Karpas-422 (cell line): ENCODE data around the gene HOXB3. TPM values are rescaled to one million over a fixed set of nuclear protein-coding genes. Genes with fewer than 3 reads are reported as not detected.

ENCODE experiments used
- DNase-seq: peaks from one replicate; pipeline ENCODE4 v3.0.0-alpha.2; 2015
- H2AFZ ChIP-seq: fragments of 200-600 bp; sonication (generic); 2 replicates; pipeline ENCODE4 v1.6.1; 2014; ENCODE audit warnings: antibody characterized with exemption, low read length, mixed read lengths
- H3K27ac ChIP-seq: fragments of 200-600 bp; sonication (generic); 2 replicates; pipeline ENCODE4 v1.5.1; 2014; ENCODE audit warnings: mild to moderate bottlenecking, low read length, moderate library complexity
- H3K27me3 ChIP-seq: fragments of 200-600 bp; sonication (generic); 2 replicates; pipeline ENCODE4 v1.6.1; 2014; ENCODE audit warnings: low read length, mixed read lengths
- H3K36me3 ChIP-seq: fragments of 200-600 bp; sonication (generic); 2 replicates; pipeline ENCODE4 v1.6.1; 2014; ENCODE audit warnings: low read length, mixed read lengths; ENCODE audit not compliant: insufficient read depth
- H3K4me1 ChIP-seq: fragments of 200-600 bp; sonication (generic); 2 replicates; pipeline ENCODE4 v1.6.1; 2014; ENCODE audit warnings: mild to moderate bottlenecking, low read length, mixed read lengths
- H3K4me2 ChIP-seq: fragments of 200-600 bp; sonication (generic); 2 replicates; pipeline ENCODE4 v1.6.1; 2014; ENCODE audit warnings: low read length, low read depth, mild to moderate bottlenecking; ENCODE audit not compliant: poor library complexity, severe bottlenecking
- H3K4me3 ChIP-seq: fragments of 200-600 bp; sonication (generic); 2 replicates; pipeline ENCODE4 v1.5.1; 2014; ENCODE audit warnings: mild to moderate bottlenecking, antibody characterized with exemption, low read length, mixed read lengths
- H3K79me2 ChIP-seq: fragments of 200-600 bp; sonication (generic); 2 replicates; pipeline ENCODE4 v1.6.1; 2014; ENCODE audit warnings: mild to moderate bottlenecking, low read length, mixed read lengths
- H3K9ac ChIP-seq: fragments of 200-600 bp; sonication (generic); 2 replicates; pipeline ENCODE4 v1.6.0; 2014; ENCODE audit warnings: low read length
- H3K9me2 ChIP-seq: fragments of 200-600 bp; sonication (generic), shearing (Covaris generic); replicated peaks from 2 replicates; pipeline ENCODE4 v1.6.0; 2014; ENCODE audit warnings: mild to moderate bottlenecking, low read length, moderate library complexity; ENCODE audit not compliant: insufficient read depth
- H3K9me3 ChIP-seq: fragments of 300-700, 200-600 bp; sonication (generic); 2 replicates; pipeline ENCODE4 v1.6.1; 2014; ENCODE audit warnings: low read length, mixed read lengths
- H4K20me1 ChIP-seq: fragments of 200-600 bp; sonication (generic); 2 replicates; pipeline ENCODE4 v1.6.1; 2014; ENCODE audit warnings: mild to moderate bottlenecking, antibody characterized with exemption, low read length, low read depth; ENCODE audit not compliant: insufficient read depth
- total RNA-seq: library from RNA; depleted of rRNA; stranded (reverse); fragments of >200 nt; shearing (Covaris generic); gene quantifications from 2 replicates; pipeline ENCODE4 v1.2.3, GENCODE V29; 2014; ENCODE audit warnings: low replicate concordance

Gene HOXB3
- total RNA-seq, 1 experiment from 2014 or later: 0.97 TPM

- Histone ChIP-seq H3K4me1 (no peaks in the 10 kb centered on the region), H2AFZ (no peak overlapping the region), H3K27ac (no peak overlapping the region), H3K4me3 (no peak overlapping the region), H3K36me3 (no peaks in the 10 kb centered on the region), H3K9me3 (no peaks in the 10 kb centered on the region), H3K9me2 (no peaks in the 10 kb centered on the region), H4K20me1 (no peaks in the 10 kb centered on the region), H3K4me2 (no peak overlapping the region), H3K9ac (no peak overlapping the region), H3K27me3 (no peaks in the 10 kb centered on the region), H3K79me2 (no peaks in the 10 kb centered on the region)
- no peak for DNase-seq
Observed at GRCh38 chr17:48566717-48567116, 23.3 kb downstream of the HOXB3 start.

GRCh38 chr17:48565925-48566710 is 23.9 kb downstream of the HOXB3 start:
- H3K27me3 ChIP-seq: no peaks in the 10 kb centered on the region
- H3K9me2 ChIP-seq: no peaks in the 10 kb centered on the region
- no peak overlapping the region for H3K27ac ChIP-seq
- DNase-seq: no peak
- no peaks in the 10 kb centered on the region for H3K4me1 ChIP-seq
- no peaks in the 10 kb centered on the region for H3K79me2 ChIP-seq
- no peaks in the 10 kb centered on the region for H4K20me1 ChIP-seq
- no peak overlapping the region for H3K4me2 ChIP-seq
- H3K4me3 ChIP-seq: no peak overlapping the region
- H2AFZ ChIP-seq: no peak overlapping the region
- H3K9ac ChIP-seq: no peak overlapping the region
- no peaks in the 10 kb centered on the region for H3K9me3 ChIP-seq
- H3K36me3 ChIP-seq: no peaks in the 10 kb centered on the region

GRCh38 chr17:48565022-48565554 is 25.0 kb downstream of the HOXB3 start:
- H4K20me1 ChIP-seq: no peaks in the 10 kb centered on the region
- H3K4me2 ChIP-seq: no peak overlapping the region
- H3K4me3 ChIP-seq: no peak overlapping the region
- H3K9me2 ChIP-seq: no peaks in the 10 kb centered on the region
- H3K4me1 ChIP-seq: no peaks in the 10 kb centered on the region
- no peaks in the 10 kb centered on the region for H3K27me3 ChIP-seq
- no peak for DNase-seq
- no peaks in the 10 kb centered on the region for H3K9me3 ChIP-seq
- no peak overlapping the region for H3K9ac ChIP-seq
- no peaks in the 10 kb centered on the region for H3K36me3 ChIP-seq
- no peaks in the 10 kb centered on the region for H3K79me2 ChIP-seq
- H2AFZ ChIP-seq: no peak overlapping the region
- H3K27ac ChIP-seq: no peak overlapping the region

GRCh38 chr17:48564188-48565021 is 25.6 kb downstream of the HOXB3 start:
- no peak overlapping the region for H3K4me2 ChIP-seq
- H3K79me2 ChIP-seq: no peaks in the 10 kb centered on the region

GRCh38 chr17:48563867-48564187 is 26.2 kb downstream of the HOXB3 start:
- Histone ChIP-seq H3K9ac (no peak overlapping the region), H3K79me2 (no peaks in the 10 kb centered on the region), H3K9me2 (no peaks in the 10 kb centered on the region), H2AFZ (no peak overlapping the region), H3K36me3 (no peaks in the 10 kb centered on the region), H4K20me1 (no peaks in the 10 kb centered on the region), H3K9me3 (no peaks in the 10 kb centered on the region), H3K27me3 (no peaks in the 10 kb centered on the region), H3K27ac (no peak overlapping the region), H3K4me1 (no peaks in the 10 kb centered on the region), H3K4me3 (no peak overlapping the region), H3K4me2 (no peak overlapping the region)
- DNase-seq: no peak

More at GRCh38 chr17:48564188-48565021, 25.6 kb downstream of the HOXB3 start:
- Histone ChIP-seq H4K20me1 (no peaks in the 10 kb centered on the region), H3K9me2 (no peaks in the 10 kb centered on the region), H3K9ac (no peak overlapping the region), H2AFZ (no peak overlapping the region), H3K36me3 (no peaks in the 10 kb centered on the region), H3K9me3 (no peaks in the 10 kb centered on the region), H3K27me3 (no peaks in the 10 kb centered on the region), H3K4me1 (no peaks in the 10 kb centered on the region), H3K4me3 (no peak overlapping the region), H3K27ac (no peak overlapping the region)
- DNase-seq: no peak

- H3K9me2 ChIP-seq: no peaks in the 10 kb centered on the region
- H3K79me2 ChIP-seq: no peaks in the 10 kb centered on the region
- no peaks in the 10 kb centered on the region for H4K20me1 ChIP-seq
- no peak overlapping the region for H2AFZ ChIP-seq
- H3K27me3 ChIP-seq: no peaks in the 10 kb centered on the region
- H3K4me3 ChIP-seq: no peak overlapping the region
- no peak overlapping the region for H3K27ac ChIP-seq
- no peaks in the 10 kb centered on the region for H3K36me3 ChIP-seq
- DNase-seq: no peak
- H3K9ac ChIP-seq: no peak overlapping the region
- no peaks in the 10 kb centered on the region for H3K4me1 ChIP-seq
- no peaks in the 10 kb centered on the region for H3K9me3 ChIP-seq
- no peak overlapping the region for H3K4me2 ChIP-seq
Observed at GRCh38 chr17:48563385-48563838, 26.6 kb downstream of the HOXB3 start.

GRCh38 chr17:48562934-48563333 is 27.1 kb downstream of the HOXB3 start:
- Histone ChIP-seq H3K9ac (no peak overlapping the region), H3K9me2 (no peaks in the 10 kb centered on the region), H3K79me2 (no peaks in the 10 kb centered on the region), H3K27me3 (no peaks in the 10 kb centered on the region), H4K20me1 (no peaks in the 10 kb centered on the region), H3K27ac (no peak overlapping the region), H3K36me3 (no peaks in the 10 kb centered on the region), H3K4me2 (no peak overlapping the region), H3K9me3 (no peaks in the 10 kb centered on the region), H3K4me1 (no peaks in the 10 kb centered on the region), H3K4me3 (no peak overlapping the region), H2AFZ (no peak overlapping the region)
- no peak for DNase-seq
